OCI-LY7 (cell line): Measurements from ENCODE around the gene EP400. TPM values are rescaled to one million over a fixed set of nuclear protein-coding genes. Genes with fewer than 3 reads are reported as not detected.

Experiments used
- BruUV-seq: library from RNA; stranded (reverse); fragments of 400-500 nt; replicated peaks from 2 replicates; lab custom pipeline; 2021; lab: Mats Ljungman, UMichigan
- CTCF ChIA-PET: fragments of 300-600 bp; sonication (Branson Sonifier 250); formaldehyde crosslinking; loops from one replicate; lab custom pipeline; 2022; ENCODE audit warnings: antibody characterized with exemption; ENCODE audit not compliant: unreplicated experiment; lab: Charles Lee
- POLR2A ChIA-PET: fragments of 300-600 bp; sonication (Branson Sonifier 250); formaldehyde crosslinking; loops from one replicate; lab custom pipeline; 2022; ENCODE audit warnings: antibody characterized with exemption; lab: Charles Lee
- DNase-seq: peaks from one replicate; pipeline ENCODE4 v3.0.0-alpha.2; 2015; ENCODE audit warnings: low spot score
- H2AFZ ChIP-seq: fragments of 200-600 bp; sonication (generic), shearing (Covaris generic); 2 replicates; pipeline ENCODE4 v1.6.1; 2014; ENCODE audit warnings: mild to moderate bottlenecking, antibody characterized with exemption, low read length, moderate library complexity
- H3K27ac ChIP-seq: fragments of 200-600 bp; sonication (generic); 2 replicates; pipeline ENCODE4 v1.5.1; 2014; ENCODE audit warnings: mixed run types, low read depth, mild to moderate bottlenecking, moderate library complexity, low read length, inconsistent platforms; ENCODE audit not compliant: poor library complexity, severe bottlenecking
- H3K36me3 ChIP-seq: fragments of 200-600 bp; sonication (generic); 2 replicates; pipeline ENCODE4 v1.6.1; 2014; ENCODE audit warnings: mild to moderate bottlenecking, antibody characterized with exemption, low read length, moderate library complexity, mixed read lengths; ENCODE audit not compliant: insufficient read depth
- H3K4me1 ChIP-seq: fragments of 200-600 bp; sonication (generic); 2 replicates; pipeline ENCODE4 v1.5.1; 2014; ENCODE audit warnings: mild to moderate bottlenecking, low read length; ENCODE audit not compliant: insufficient read depth, poor library complexity, severe bottlenecking
- H3K4me2 ChIP-seq: fragments of 200-600 bp; sonication (generic); 2 replicates; pipeline ENCODE4 v1.6.1; 2014; ENCODE audit warnings: mild to moderate bottlenecking, low read length
- H3K4me3 ChIP-seq: fragments of 200-600 bp; sonication (generic); 2 replicates; pipeline ENCODE4 v1.5.1; 2014; ENCODE audit warnings: mild to moderate bottlenecking, low read depth, low read length; ENCODE audit not compliant: poor library complexity, severe bottlenecking
- H3K79me2 ChIP-seq: fragments of 200-600 bp; sonication (generic); 2 replicates; pipeline ENCODE4 v1.6.1; 2016; ENCODE audit warnings: low read depth, mild to moderate bottlenecking, low read length, moderate library complexity, mixed read lengths; ENCODE audit not compliant: insufficient read depth
- H3K9me2 ChIP-seq: fragments of 200-600 bp; sonication (generic); 2 replicates; pipeline ENCODE4 v1.6.1; 2016; ENCODE audit warnings: mild to moderate bottlenecking, low read length, mixed read lengths; ENCODE audit not compliant: insufficient read depth
- H3K9me3 ChIP-seq: fragments of 200-600 bp; sonication (generic); 2 replicates; pipeline ENCODE4 v1.6.1; 2014; ENCODE audit warnings: mild to moderate bottlenecking, mixed run types, low read length, mixed read lengths
- H4K20me1 ChIP-seq: fragments of 200-600 bp; sonication (generic); 2 replicates; pipeline ENCODE4 v1.6.1; 2014; ENCODE audit warnings: mild to moderate bottlenecking, antibody characterized with exemption, low read length, moderate library complexity, mixed read lengths; ENCODE audit not compliant: insufficient read depth
- CTCF ChIP-seq: fragments of 200-600 bp; sonication (generic); conservative IDR thresholded peaks from 2 replicates; pipeline ENCODE4 v1.5.1; 2014; ENCODE audit warnings: mild to moderate bottlenecking, antibody characterized with exemption, low read length, moderate library complexity, mixed read lengths
- EZH2phosphoT487 ChIP-seq: fragments of 200-600 bp; sonication (generic); IDR thresholded peaks from 2 replicates; pipeline ENCODE4 v1.6.1; 2018; ENCODE audit warnings: low read depth, borderline replicate concordance, mild to moderate bottlenecking, mixed run types, antibody characterized with exemption, low read length, moderate library complexity, mixed read lengths
- intact Hi-C: fragments of 100-400 bp; cut with micrococcal nuclease; formaldehyde crosslinking; loops from one replicate; pipeline ENCODE4 v1.10.0; 2022; ENCODE audit not compliant: unreplicated experiment
- total RNA-seq, 2 experiments: library from RNA; depleted of rRNA in 1 of 2; stranded (reverse); fragments of >200 nt in 1 of 2; shearing (Covaris generic) in 1 of 2; gene quantifications; 2 replicates each; pipeline ENCODE4 v1.2.3, GENCODE V29; 2014 to 2022

The EP400 gene
- total RNA-seq, 2 experiments from 2014 or later, result 20.7 to 56.2 TPM

GRCh38 chr12:132023658-132024057, 73.9 kb downstream of the EP400 start:
- no peak for DNase-seq
- TF ChIP-seq CTCF, result no peak
- no peak for TF ChIP-seq EZH2phosphoT487
- H3K4me1 ChIP-seq, result no peaks in the 10 kb centered on the region
- BruUV-seq, result no TSS peak
- ChIA-PET POLR2A (interaction anchor here (0.8 to 1.2 kb wide), 2 partner anchors 20 to 23 kb away, joined by 3 read pairs; no protein-coding TSS in a partner anchor), CTCF (interaction anchor here (0.6 kb wide), 1 partner anchor 300 kb away, joined by 3 read pairs; no protein-coding TSS in a partner anchor)
- H3K36me3 ChIP-seq, result peaks cover 95% of the 10 kb centered on the region
- H2AFZ ChIP-seq, result no peak overlapping the region
- intact Hi-C loops, result no loop called here
- H3K79me2 ChIP-seq, result no peaks in the 10 kb centered on the region
- no peaks in the 10 kb centered on the region for H3K9me3 ChIP-seq
- no peak overlapping the region for H3K4me2 ChIP-seq
- H3K9me2 ChIP-seq, result no peaks in the 10 kb centered on the region
- no peak overlapping the region for H3K27ac ChIP-seq
- H3K4me3 ChIP-seq, result no peak overlapping the region
- H4K20me1 ChIP-seq, result no peaks in the 10 kb centered on the region

- intact Hi-C loops, result no loop called here
- ChIA-PET POLR2A (no interaction called here), CTCF (no interaction called here)
- H2AFZ ChIP-seq, result no peak overlapping the region
- no peaks in the 10 kb centered on the region for H3K79me2 ChIP-seq
- no peaks in the 10 kb centered on the region for H3K9me2 ChIP-seq
- H3K36me3 ChIP-seq, result peaks cover 95% of the 10 kb centered on the region
- no peaks in the 10 kb centered on the region for H3K9me3 ChIP-seq
- no peak for DNase-seq
- BruUV-seq, result no TSS peak
- no peak overlapping the region for H3K4me3 ChIP-seq
- no peak overlapping the region for H3K4me2 ChIP-seq
- H3K27ac ChIP-seq, result no peak overlapping the region
- H3K4me1 ChIP-seq, result no peaks in the 10 kb centered on the region
- no peaks in the 10 kb centered on the region for H4K20me1 ChIP-seq
- TF ChIP-seq EZH2phosphoT487 (no peak), CTCF (no peak)
Observed at GRCh38 chr12:132024758-132025157, 75.0 kb downstream of the EP400 start.

- Histone ChIP-seq H3K79me2 (no peaks in the 10 kb centered on the region), H3K9me3 (no peaks in the 10 kb centered on the region), H3K36me3 (peaks cover 95% of the 10 kb centered on the region), H3K4me2 (no peak overlapping the region), H3K27ac (no peak overlapping the region), H3K4me1 (no peaks in the 10 kb centered on the region), H3K9me2 (no peaks in the 10 kb centered on the region), H2AFZ (no peak overlapping the region), H4K20me1 (no peaks in the 10 kb centered on the region), H3K4me3 (no peak overlapping the region)
- ChIA-PET POLR2A (no interaction called here), CTCF (no interaction called here)
- intact Hi-C loops, result no loop called here
- TF ChIP-seq EZH2phosphoT487 (no peak), CTCF (no peak)
- no peak for DNase-seq
- no TSS peak for BruUV-seq
Observed at GRCh38 chr12:132025526-132025925, 75.8 kb downstream of the EP400 start.
